Endothelial cell of umbilical vein (primary cell): Measurements from ENCODE around the gene DXO. TPM values are rescaled to one million over a fixed set of nuclear protein-coding genes. Genes with fewer than 3 reads are reported as not detected.

Experiments used
- BruUV-seq: library from RNA; stranded (reverse); fragments of 400-500 nt; replicated peaks from 2 replicates; lab custom pipeline; 2021; lab: Mats Ljungman, UMichigan
- CTCF ChIA-PET: fragments of 300-600, 350-600 bp; sonication (Branson Sonifier 250); formaldehyde crosslinking; loops from one replicate; lab custom pipeline; 2021; ENCODE audit warnings: antibody characterized with exemption, inconsistent platforms; lab: Charles Lee
- POLR2A ChIA-PET: fragments of 300-600, 350-600 bp; sonication (Branson Sonifier 250); formaldehyde crosslinking; loops from one replicate; lab custom pipeline; 2021; ENCODE audit warnings: antibody characterized with exemption, inconsistent platforms; lab: Charles Lee
- DNase-seq: peaks from one replicate; pipeline ENCODE4 v3.0.0-alpha.2; 2011; ENCODE audit warnings: low read depth, low spot score
- FAIRE-seq: peaks from 2 replicates; lab custom pipeline; 2011; peaks lifted over from hg19 to GRCh38; lab: Jason Lieb, UNC
- H2AFZ ChIP-seq: 2 replicates; pipeline ENCODE4 v1.6.0; 2012; ENCODE audit warnings: low read depth, low read length, control low read depth, inconsistent platforms
- H3K27ac ChIP-seq: 2 replicates; pipeline ENCODE4 v1.5.1; 2011; ENCODE audit warnings: low read depth, mild to moderate bottlenecking, control low read depth, low read length, moderate library complexity; ENCODE audit not compliant: insufficient read depth
- H3K27me3 ChIP-seq, 2 experiments: 2 replicates each; pipeline versions ENCODE4 v1.6.0 to v1.6.1; 2011; ENCODE audit warnings: low read length in 2 of 2, mixed read lengths in 1 of 2; ENCODE audit not compliant: control insufficient read depth in 2 of 2, insufficient read depth in 2 of 2
- H3K36me3 ChIP-seq, 2 experiments: 2 replicates in 1 of 2; 3 replicates in 1 of 2; pipeline ENCODE4 v1.5.1; 2011; ENCODE audit warnings: low read length in 2 of 2, mild to moderate bottlenecking in 1 of 2, moderate library complexity in 1 of 2; ENCODE audit not compliant: control insufficient read depth in 2 of 2, insufficient read depth in 2 of 2; ENCODE audit errors: extremely low read depth in 1 of 2
- H3K4me1 ChIP-seq: 3 replicates; pipeline ENCODE4 v1.5.1; 2011; ENCODE audit warnings: mild to moderate bottlenecking, low read length; ENCODE audit not compliant: control insufficient read depth, insufficient read depth; ENCODE audit errors: extremely low read depth
- H3K4me2 ChIP-seq: 2 replicates; pipeline ENCODE4 v1.6.1; 2011; ENCODE audit warnings: low read length, control low read depth, mixed read lengths; ENCODE audit not compliant: insufficient read depth
- H3K4me3 ChIP-seq, 3 experiments: fragments of 200-600 bp in 1 of 3; sonication (generic), shearing (Covaris generic) in 1 of 3; replicated peaks in 1 of 3; 2 replicates each; pipeline ENCODE4 v1.5.1; 2011 to 2016; ENCODE audit warnings: control low read depth in 3 of 3, low read length in 3 of 3, mild to moderate bottlenecking in 2 of 3, inconsistent platforms in 1 of 3, low read depth in 1 of 3, moderate library complexity in 1 of 3; ENCODE audit not compliant: insufficient read depth in 1 of 3
- H3K79me2 ChIP-seq: 2 replicates; pipeline ENCODE4 v1.6.0; 2012; ENCODE audit warnings: low read length, inconsistent platforms; ENCODE audit not compliant: control insufficient read depth, insufficient read depth
- H3K9ac ChIP-seq: replicated peaks from 2 replicates; pipeline ENCODE3; 2011; ENCODE audit warnings: low read length, control low read depth; ENCODE audit not compliant: insufficient read depth; ENCODE audit errors: extremely low read depth
- H3K9me1 ChIP-seq: replicated peaks from 3 replicates; pipeline ENCODE4 v1.6.0; 2011; ENCODE audit warnings: mild to moderate bottlenecking, low read length; ENCODE audit not compliant: control insufficient read depth, insufficient read depth; ENCODE audit errors: extremely low read depth
- H3K9me3 ChIP-seq: replicated peaks from 2 replicates; pipeline ENCODE4 v1.5.1; 2012; ENCODE audit warnings: low read length, inconsistent platforms; ENCODE audit not compliant: control insufficient read depth, insufficient read depth
- H4K20me1 ChIP-seq: replicated peaks from 2 replicates; pipeline ENCODE3; 2011; ENCODE audit warnings: mild to moderate bottlenecking, low read length; ENCODE audit not compliant: control insufficient read depth, insufficient read depth; ENCODE audit errors: extremely low read depth
- FOS ChIP-seq: IDR thresholded peaks from 2 replicates; pipeline ENCODE4 v1.6.1; 2011; ENCODE audit warnings: mild to moderate bottlenecking, low read length, moderate library complexity, borderline replicate concordance; ENCODE audit not compliant: insufficient read depth
- JUN ChIP-seq: IDR thresholded peaks from 2 replicates; pipeline ENCODE4 v1.6.1; 2011; ENCODE audit warnings: borderline replicate concordance, low read depth; ENCODE audit not compliant: insufficient read length, insufficient read depth
- dilution Hi-C: fragments of 300-500 bp; cut with MboI; formaldehyde crosslinking; loops from one replicate; pipeline ENCODE4 v1.15.0; 2019; ENCODE audit warnings: low sequenced_read_pairs; ENCODE audit not compliant: extremely low pct_ligation_motif_present
- intact Hi-C: fragments of 100-400 bp; cut with micrococcal nuclease; formaldehyde crosslinking; loops from one replicate; pipeline ENCODE4 v1.10.0; 2022
- polyA plus RNA-seq, 4 experiments: library from polyadenylated mRNA; depleted of rRNA in 3 of 4; stranded (reverse) in 3 of 4; unstranded in 1 of 4; fragments of >200 nt; gene quantifications; 2 replicates each; pipeline versions ENCODE4 v1.2.1 to v1.2.3, GENCODE V29; 2011 to 2012; ENCODE audit warnings: missing spikeins in 1 of 4
- total RNA-seq: library from RNA; stranded (reverse); gene quantifications from 2 replicates; pipeline ENCODE4 v1.2.3, GENCODE V29; 2021
- TF ChIP-seq, protein P1 (sequence below), 2 donors: IDR thresholded peaks; 1 replicate in 1 of 2; 2 replicates in 1 of 2; pipeline ENCODE4 v1.5.1; 2011; ENCODE audit warnings: low read length in 2 of 2, mild to moderate bottlenecking in 2 of 2, moderate library complexity in 2 of 2, control low read depth in 1 of 2, inconsistent platforms in 1 of 2, low read depth in 1 of 2; ENCODE audit not compliant: insufficient read depth in 1 of 2; ENCODE audit errors: extremely low read depth in 1 of 2

Gene DXO
- total and polyA plus RNA-seq, 2 donors (not counting 3 experiments of a cell fraction or from before 2014, with no cell fraction given) = 20.7 to 34.9 TPM

DNA sequence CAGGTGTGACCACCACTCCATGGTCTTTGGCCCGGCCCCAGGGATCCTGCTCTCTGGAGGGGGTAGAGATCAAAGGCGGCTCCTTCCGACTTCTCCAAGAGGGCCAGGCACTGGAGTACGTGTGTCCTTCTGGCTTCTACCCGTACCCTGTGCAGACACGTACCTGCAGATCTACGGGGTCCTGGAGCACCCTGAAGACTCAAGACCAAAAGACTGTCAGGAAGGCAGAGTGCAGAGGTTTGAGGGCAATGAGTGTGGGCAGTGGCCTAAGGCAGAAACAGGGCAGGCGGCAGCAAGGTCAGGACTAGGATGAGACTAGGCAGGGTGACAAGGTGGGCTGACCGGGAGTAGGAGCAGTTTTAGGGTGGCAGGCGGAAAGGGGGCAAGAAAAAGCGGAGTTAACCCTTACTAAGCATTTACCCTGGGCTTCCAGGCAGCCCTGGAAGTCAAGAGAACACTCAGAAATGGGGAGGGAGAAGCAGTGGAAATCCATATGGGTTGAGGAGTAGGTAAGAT, 25.5 kb downstream of the DXO start:
- TF ChIP-seq, protein P1, sequence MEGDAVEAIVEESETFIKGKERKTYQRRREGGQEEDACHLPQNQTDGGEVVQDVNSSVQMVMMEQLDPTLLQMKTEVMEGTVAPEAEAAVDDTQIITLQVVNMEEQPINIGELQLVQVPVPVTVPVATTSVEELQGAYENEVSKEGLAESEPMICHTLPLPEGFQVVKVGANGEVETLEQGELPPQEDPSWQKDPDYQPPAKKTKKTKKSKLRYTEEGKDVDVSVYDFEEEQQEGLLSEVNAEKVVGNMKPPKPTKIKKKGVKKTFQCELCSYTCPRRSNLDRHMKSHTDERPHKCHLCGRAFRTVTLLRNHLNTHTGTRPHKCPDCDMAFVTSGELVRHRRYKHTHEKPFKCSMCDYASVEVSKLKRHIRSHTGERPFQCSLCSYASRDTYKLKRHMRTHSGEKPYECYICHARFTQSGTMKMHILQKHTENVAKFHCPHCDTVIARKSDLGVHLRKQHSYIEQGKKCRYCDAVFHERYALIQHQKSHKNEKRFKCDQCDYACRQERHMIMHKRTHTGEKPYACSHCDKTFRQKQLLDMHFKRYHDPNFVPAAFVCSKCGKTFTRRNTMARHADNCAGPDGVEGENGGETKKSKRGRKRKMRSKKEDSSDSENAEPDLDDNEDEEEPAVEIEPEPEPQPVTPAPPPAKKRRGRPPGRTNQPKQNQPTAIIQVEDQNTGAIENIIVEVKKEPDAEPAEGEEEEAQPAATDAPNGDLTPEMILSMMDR (IDR thresholded peaks at IDR 0.05; ENCODE audit: extremely low read depth in 1 of 2, insufficient read depth in 1 of 2, low read depth in 1 of 2, low read length in 2 of 2) = no peak
- TF ChIP-seq JUN = no peak
- no peak for TF ChIP-seq FOS
- dilution Hi-C loops = no loop called here
- Histone ChIP-seq H3K27me3 (peaks cover 0 to 11% of the 10 kb centered on the region in 2 experiments), H4K20me1 (no peaks in the 10 kb centered on the region), H3K9ac (no peak overlapping the region), H3K36me3 (peaks cover 2 to 4% of the 10 kb centered on the region in 2 experiments), H3K4me3 (no peak overlapping the region), H3K79me2 (no peaks in the 10 kb centered on the region), H3K4me1 (peaks cover 3% of the 10 kb centered on the region), H3K27ac (no peak overlapping the region), H3K9me1 (no peaks in the 10 kb centered on the region), H3K4me2 (no peak overlapping the region), H3K9me3 (no peaks in the 10 kb centered on the region), H2AFZ (no peak overlapping the region)
- intact Hi-C loops = no loop called here
- FAIRE-seq = no peak
- CTCF ChIA-PET = interaction anchor here (1.0 to 1.4 kb wide), 2 partner anchors 40 to 44 kb away, joined by 3 to 4 read pairs; partner anchors contain the start of gene ZBTB12
- BruUV-seq = no TSS peak
- POLR2A ChIA-PET = no interaction called here
- DNase-seq = no peak
